Temporal lobe (tissue), 1 donor: ENCODE results near the gene OR8D4. TPM values are rescaled to one million over a fixed set of nuclear protein-coding genes. Genes with fewer than 3 reads are reported as not detected.

Experiments
- total RNA-seq: library from RNA; depleted of rRNA; stranded (reverse); fragments of >200 nt; gene quantifications from one replicate; pipeline ENCODE4 v1.2.3, GENCODE V29; 2014

Gene OR8D4
- total RNA-seq, 1 donor from 2014 or later, result 0.25 TPM

Other genes starting within 250 kb of the OR8D4 start
- 81.4 TPM for gene SCN3B, start 247.5 kb upstream of the OR8D4 start, total RNA-seq
- gene ZNF202, start 160.5 kb upstream of the OR8D4 start, total RNA-seq, result 14.8 TPM
- gene OR6X1, start 147.6 kb upstream of the OR8D4 start, total RNA-seq, result not detected
- gene OR6M1, start 95.8 kb upstream of the OR8D4 start, total RNA-seq, result not detected
- gene TMEM225, start 16.5 kb upstream of the OR8D4 start, total RNA-seq, result not detected
- gene OR4D5, start 37.5 kb downstream of the OR8D4 start, total RNA-seq, result not detected
- not detected for gene OR6T1, start 41.7 kb downstream of the OR8D4 start, total RNA-seq
- not detected for gene OR10S1, start 75.6 kb downstream of the OR8D4 start, total RNA-seq
- gene OR10G6, start 93.0 kb downstream of the OR8D4 start, total RNA-seq, result not detected
- gene OR10G4, start 110.8 kb downstream of the OR8D4 start, total RNA-seq, result not detected
- not detected for gene OR10G9, start 120.8 kb downstream of the OR8D4 start, total RNA-seq
- not detected for gene OR10G8, start 124.6 kb downstream of the OR8D4 start, total RNA-seq
- gene OR10G7, start 139.2 kb downstream of the OR8D4 start, total RNA-seq, result not detected
- gene VWA5A, start 213.3 kb downstream of the OR8D4 start, total RNA-seq, result 3.9 TPM